ENCODE measurements around the gene USP34. TPM values are rescaled to one million over a fixed set of nuclear protein-coding genes. Genes with fewer than 3 reads are reported as not detected.

USP34 gene
- total and polyA plus RNA-seq, 2 donors (not counting 1 experiment from before 2014, with no cell fraction given): 52.4 to 129 TPM

GRCh38 chr2:61214171-61214570, 256.7 kb downstream of the USP34 start:
- Histone ChIP-seq H4K20me1 (ENCODE audit: control insufficient read depth, extremely low read depth, insufficient read depth, low read length) (no peaks in the 10 kb centered on the region), H3K4me3 (replicated peaks in 1 of 4; ENCODE audit: control extremely low read depth in 1 of 4, insufficient read depth in 1 of 4, low read depth in 3 of 4, low read length in 4 of 4) (no peak overlapping the region), H3K9me3 (ENCODE audit: control insufficient read depth, insufficient read depth, low read depth, low read length) (no peaks in the 10 kb centered on the region), H3K36me3 (ENCODE audit: control insufficient read depth, insufficient read depth, low read length) (peaks cover 2% of the 10 kb centered on the region), H3K27ac (ENCODE audit: insufficient read depth, low read length) (no peak overlapping the region), H3K9ac (ENCODE audit: insufficient read depth, low read length) (no peak overlapping the region), H3K27me3 (ENCODE audit: control insufficient read depth, insufficient read depth, low read length) (no peaks in the 10 kb centered on the region), H3K4me2 (ENCODE audit: extremely low read depth, insufficient read depth, low read length) (no peak overlapping the region), H2AFZ (ENCODE audit: low read length) (no peak overlapping the region), H3K4me1 (ENCODE audit: control insufficient read depth, extremely low read depth, insufficient read depth, low read length) (peaks cover 4% of the 10 kb centered on the region), H3K79me2 (ENCODE audit: control insufficient read depth, insufficient read depth, low read length) (no peaks in the 10 kb centered on the region)
- DNase-seq (ENCODE audit: low read depth in 2 of 2): no peak
- no peak for TF ChIP-seq CTCF (conservative IDR thresholded peaks at IDR 0.05 in 1 of 2, IDR thresholded peaks at IDR 0.05 in 1 of 2; ENCODE audit: low read depth in 1 of 2, low read length in 2 of 2)
- TF ChIP-seq EZH2 (IDR thresholded peaks at IDR 0.05; ENCODE audit: low read length, missing control alignments): no peak

- peaks cover 3% of the 10 kb centered on the region for H3K36me3 ChIP-seq (ENCODE audit: control insufficient read depth, insufficient read depth, low read length)
- H3K27ac ChIP-seq (ENCODE audit: insufficient read depth, low read length): no peak overlapping the region
- TF ChIP-seq CTCF (conservative IDR thresholded peaks at IDR 0.05 in 1 of 2, IDR thresholded peaks at IDR 0.05 in 1 of 2; ENCODE audit: low read depth in 1 of 2, low read length in 2 of 2) (no peak), EZH2 (IDR thresholded peaks at IDR 0.05; ENCODE audit: low read length, missing control alignments) (no peak)
- H3K79me2 ChIP-seq (ENCODE audit: control insufficient read depth, insufficient read depth, low read length): no peaks in the 10 kb centered on the region
- no peaks in the 10 kb centered on the region for H3K27me3 ChIP-seq (ENCODE audit: control insufficient read depth, insufficient read depth, low read length)
- H3K4me3 ChIP-seq (replicated peaks in 1 of 4; ENCODE audit: control extremely low read depth in 1 of 4, insufficient read depth in 1 of 4, low read depth in 3 of 4, low read length in 4 of 4): no peak overlapping the region
- H3K4me2 ChIP-seq (ENCODE audit: extremely low read depth, insufficient read depth, low read length): no peak overlapping the region
- no peak overlapping the region for H2AFZ ChIP-seq (ENCODE audit: low read length)
- peak; percentile 78 to 83 for DNase-seq (ENCODE audit: low read depth in 2 of 2)
- H3K9me3 ChIP-seq (ENCODE audit: control insufficient read depth, insufficient read depth, low read depth, low read length): no peaks in the 10 kb centered on the region
- H3K9ac ChIP-seq (ENCODE audit: insufficient read depth, low read length): no peak overlapping the region
- no peaks in the 10 kb centered on the region for H4K20me1 ChIP-seq (ENCODE audit: control insufficient read depth, extremely low read depth, insufficient read depth, low read length)
- H3K4me1 ChIP-seq (ENCODE audit: control insufficient read depth, extremely low read depth, insufficient read depth, low read length): peaks cover 4% of the 10 kb centered on the region
Observed at GRCh38 chr2:61210332-61210981, 260.4 kb downstream of the USP34 start.

GRCh38 chr2:61205132-61205531, 265.8 kb downstream of the USP34 start:
- Histone ChIP-seq H2AFZ (ENCODE audit: low read length) (no peak overlapping the region), H4K20me1 (ENCODE audit: control insufficient read depth, extremely low read depth, insufficient read depth, low read length) (no peaks in the 10 kb centered on the region), H3K4me3 (replicated peaks in 1 of 4; ENCODE audit: control extremely low read depth in 1 of 4, insufficient read depth in 1 of 4, low read depth in 3 of 4, low read length in 4 of 4) (no peak overlapping the region), H3K4me2 (ENCODE audit: extremely low read depth, insufficient read depth, low read length) (no peak overlapping the region), H3K9ac (ENCODE audit: insufficient read depth, low read length) (no peak overlapping the region), H3K27ac (ENCODE audit: insufficient read depth, low read length) (no peak overlapping the region), H3K9me3 (ENCODE audit: control insufficient read depth, insufficient read depth, low read depth, low read length) (no peaks in the 10 kb centered on the region), H3K79me2 (ENCODE audit: control insufficient read depth, insufficient read depth, low read length) (no peaks in the 10 kb centered on the region), H3K27me3 (ENCODE audit: control insufficient read depth, insufficient read depth, low read length) (no peaks in the 10 kb centered on the region), H3K4me1 (ENCODE audit: control insufficient read depth, extremely low read depth, insufficient read depth, low read length) (peaks cover 2% of the 10 kb centered on the region), H3K36me3 (ENCODE audit: control insufficient read depth, insufficient read depth, low read length) (peaks cover 5% of the 10 kb centered on the region)
- TF ChIP-seq CTCF (conservative IDR thresholded peaks at IDR 0.05 in 1 of 2, IDR thresholded peaks at IDR 0.05 in 1 of 2; ENCODE audit: low read depth in 1 of 2, low read length in 2 of 2) (no peak), EZH2 (IDR thresholded peaks at IDR 0.05; ENCODE audit: low read length, missing control alignments) (no peak)
- DNase-seq (ENCODE audit: low read depth in 2 of 2): no peak
